ENCODE data around the gene NT5DC2. TPM values are rescaled to one million over a fixed set of nuclear protein-coding genes. Genes with fewer than 3 reads are reported as not detected.

Gene NT5DC2
- total RNA-seq, 2 donors from 2014 or later = 47.6 to 83.4 TPM

- DNase-seq (ENCODE audit: low spot score) = no peak
- TF ChIP-seq, protein P1, sequence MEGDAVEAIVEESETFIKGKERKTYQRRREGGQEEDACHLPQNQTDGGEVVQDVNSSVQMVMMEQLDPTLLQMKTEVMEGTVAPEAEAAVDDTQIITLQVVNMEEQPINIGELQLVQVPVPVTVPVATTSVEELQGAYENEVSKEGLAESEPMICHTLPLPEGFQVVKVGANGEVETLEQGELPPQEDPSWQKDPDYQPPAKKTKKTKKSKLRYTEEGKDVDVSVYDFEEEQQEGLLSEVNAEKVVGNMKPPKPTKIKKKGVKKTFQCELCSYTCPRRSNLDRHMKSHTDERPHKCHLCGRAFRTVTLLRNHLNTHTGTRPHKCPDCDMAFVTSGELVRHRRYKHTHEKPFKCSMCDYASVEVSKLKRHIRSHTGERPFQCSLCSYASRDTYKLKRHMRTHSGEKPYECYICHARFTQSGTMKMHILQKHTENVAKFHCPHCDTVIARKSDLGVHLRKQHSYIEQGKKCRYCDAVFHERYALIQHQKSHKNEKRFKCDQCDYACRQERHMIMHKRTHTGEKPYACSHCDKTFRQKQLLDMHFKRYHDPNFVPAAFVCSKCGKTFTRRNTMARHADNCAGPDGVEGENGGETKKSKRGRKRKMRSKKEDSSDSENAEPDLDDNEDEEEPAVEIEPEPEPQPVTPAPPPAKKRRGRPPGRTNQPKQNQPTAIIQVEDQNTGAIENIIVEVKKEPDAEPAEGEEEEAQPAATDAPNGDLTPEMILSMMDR (IDR thresholded peaks at IDR 0.05) = no peak
- H3K27ac ChIP-seq = no peak overlapping the region
- H3K9me3 ChIP-seq = no peaks in the 10 kb centered on the region
- H3K27me3 ChIP-seq (replicated peaks; ENCODE audit: insufficient read depth) = no peaks in the 10 kb centered on the region
- no peak overlapping the region for H3K4me3 ChIP-seq
- H3K36me3 ChIP-seq = no peaks in the 10 kb centered on the region
- ATAC-seq (ENCODE audit: insufficient number of reproducible peaks, low FRiP score, low read depth) = no peak
- peaks cover 5 to 14% of the 10 kb centered on the region in 2 donors for H3K4me1 ChIP-seq (ENCODE audit: control insufficient read depth in 1 of 2, low read depth in 2 of 2)
Measured at GRCh38 chr3:52520716-52521487, 12.8 kb downstream of the NT5DC2 start.

DNA sequence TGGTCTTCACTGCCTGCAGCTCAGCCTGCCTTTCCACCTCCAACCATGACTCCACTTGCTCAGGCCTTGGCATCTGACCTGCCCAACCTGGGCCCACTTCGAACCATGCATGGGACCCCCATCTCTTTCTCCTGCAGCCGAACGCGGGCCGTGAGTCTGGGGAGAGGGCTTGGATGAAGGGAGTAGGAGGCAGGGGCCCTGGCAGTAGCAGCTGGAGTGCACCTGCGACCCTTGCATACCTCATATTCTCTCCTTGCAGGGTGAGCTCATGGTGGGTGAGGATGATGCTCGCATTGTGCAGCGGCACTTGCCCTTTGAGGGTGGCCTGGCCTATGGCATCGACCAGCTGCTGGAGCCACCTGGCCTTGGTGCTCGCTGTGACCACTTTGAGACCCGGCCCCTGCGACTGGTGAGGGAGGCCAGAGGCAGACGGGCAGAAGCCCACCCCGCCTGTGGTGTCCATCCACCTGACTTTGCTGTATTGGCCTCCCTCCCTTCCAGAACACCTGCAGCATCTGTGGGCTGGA lies 13.5 kb downstream of the NT5DC2 start:
- Histone ChIP-seq H3K27me3 (replicated peaks; ENCODE audit: insufficient read depth) (no peaks in the 10 kb centered on the region), H3K4me3 (no peak overlapping the region), H3K36me3 (no peaks in the 10 kb centered on the region), H3K4me1 (ENCODE audit: control insufficient read depth in 1 of 2, low read depth in 2 of 2) (peaks cover under 1 to 9% of the 10 kb centered on the region in 2 donors), H3K27ac (no peak overlapping the region), H3K9me3 (no peaks in the 10 kb centered on the region)
- TF ChIP-seq, protein P1 (IDR thresholded peaks at IDR 0.05) = no peak
- ATAC-seq (ENCODE audit: insufficient number of reproducible peaks, low FRiP score, low read depth) (no peak), DNase-seq (ENCODE audit: low spot score) (no peak)

DNA sequence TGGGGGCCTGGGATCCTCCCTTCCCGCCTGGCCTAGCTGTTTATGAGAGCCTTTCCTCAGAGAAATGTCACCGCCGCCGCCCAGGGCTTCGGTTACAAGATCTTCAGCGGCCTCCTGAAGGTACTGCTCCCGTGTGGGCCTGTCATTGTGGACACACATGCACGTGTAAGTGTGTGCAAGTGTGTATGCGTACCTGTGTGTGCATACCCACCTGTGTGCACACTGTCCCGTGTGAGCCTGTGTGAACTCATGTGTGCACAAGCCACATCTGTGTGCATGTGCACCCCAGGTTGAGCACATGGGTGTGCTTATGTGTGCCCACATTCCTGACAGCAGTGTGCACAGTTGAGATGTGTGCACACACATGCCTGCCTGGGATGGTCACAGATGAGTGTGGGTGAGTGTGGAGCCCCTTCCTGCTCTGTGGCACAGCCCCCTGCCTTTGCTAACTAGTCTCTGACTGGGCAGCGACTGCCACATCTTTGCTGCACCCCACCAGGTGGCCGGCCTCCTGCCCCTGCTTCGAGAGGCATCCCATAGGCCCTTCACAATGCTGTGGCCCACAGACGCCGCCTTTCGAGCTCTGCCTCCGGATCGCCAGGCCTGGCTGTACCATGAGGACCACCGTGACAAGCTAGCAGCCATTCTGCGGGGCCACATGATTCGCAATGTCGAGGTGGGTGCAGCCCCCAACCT lies 14.1 kb downstream of the NT5DC2 start:
- ATAC-seq (ENCODE audit: insufficient number of reproducible peaks, low FRiP score, low read depth) (no peak), DNase-seq (ENCODE audit: low spot score) (no peak)
- no peak overlapping the region for H3K4me3 ChIP-seq
- H3K36me3 ChIP-seq = no peaks in the 10 kb centered on the region
- no peaks in the 10 kb centered on the region for H3K9me3 ChIP-seq
- no peaks in the 10 kb centered on the region for H3K27me3 ChIP-seq (replicated peaks; ENCODE audit: insufficient read depth)
- peaks cover 0 to 3% of the 10 kb centered on the region in 2 donors for H3K4me1 ChIP-seq (ENCODE audit: control insufficient read depth in 1 of 2, low read depth in 2 of 2)
- TF ChIP-seq, protein P1 (IDR thresholded peaks at IDR 0.05) = no peak
- no peak overlapping the region for H3K27ac ChIP-seq

- TF ChIP-seq, protein P1 (IDR thresholded peaks at IDR 0.05) = no peak
- ATAC-seq (ENCODE audit: insufficient number of reproducible peaks, low FRiP score, low read depth) (no peak), DNase-seq (ENCODE audit: low spot score) (no peak)
- H3K27ac ChIP-seq = no peak overlapping the region
- no peaks in the 10 kb centered on the region for H3K27me3 ChIP-seq (replicated peaks; ENCODE audit: insufficient read depth)
- no peaks in the 10 kb centered on the region for H3K9me3 ChIP-seq
- no peaks in the 10 kb centered on the region for H3K4me1 ChIP-seq (ENCODE audit: control insufficient read depth in 1 of 2, low read depth in 2 of 2)
- no peaks in the 10 kb centered on the region for H3K36me3 ChIP-seq
- H3K4me3 ChIP-seq = peak overlapping the region; percentile 19
Measured at GRCh38 chr3:52518723-52519444, 14.8 kb downstream of the NT5DC2 start.

Data from thoracic aorta (tissue), 2 donors.